GM19455 (cell line): ENCODE measurements around the gene IPO11.
"Not testable (repeated sequence)": the region's sequence is repeated elsewhere in the genome, so short reads cannot be mapped to it uniquely, and the experiment has no call there.

ENCODE experiments used
- ATAC-seq: cut with Tn5 transposase; IDR thresholded peaks from one replicate; pipeline ENCODE4 v1.9.1; 2021; ENCODE audit not compliant: unreplicated experiment

Gene IPO11

DNA sequence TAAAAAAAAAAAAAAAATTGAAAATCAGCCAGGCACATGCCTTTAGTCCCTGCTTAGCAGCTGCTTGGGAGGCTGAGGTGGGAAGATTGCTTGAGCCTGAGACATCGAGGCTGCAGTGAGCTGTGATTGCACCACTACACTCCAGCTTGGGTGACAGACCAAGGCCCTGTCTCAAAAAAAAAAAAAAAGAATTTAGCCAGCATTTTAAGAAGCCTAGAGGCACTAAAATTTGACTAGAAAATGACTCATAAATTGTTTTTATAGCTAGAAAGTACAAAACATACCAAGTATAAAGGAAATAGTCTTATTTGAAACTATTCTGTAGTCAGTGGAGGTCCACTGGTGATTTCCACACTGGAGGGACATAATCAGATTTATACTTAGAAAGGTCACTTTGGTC is 183.5 kb downstream of the IPO11 start:
- ATAC-seq: no peak

DNA sequence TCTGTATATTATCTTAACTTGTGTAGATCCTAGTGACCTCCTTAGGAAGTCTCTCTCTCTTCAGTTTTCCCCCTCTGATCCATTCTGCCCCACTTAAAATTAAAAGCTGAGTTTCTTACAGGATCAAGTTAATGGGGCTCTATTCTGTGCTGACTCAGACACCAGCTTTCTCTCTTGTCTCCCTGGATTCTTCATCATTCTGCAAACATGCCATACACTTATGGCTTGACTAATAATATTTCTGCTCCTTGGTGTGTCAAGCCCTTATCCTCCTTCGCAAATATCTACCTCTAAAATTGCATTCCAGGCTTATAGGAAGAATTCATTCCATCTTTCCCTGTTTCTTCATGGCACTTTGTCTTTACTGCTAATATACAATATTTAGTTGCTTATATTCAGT is 184.1 kb downstream of the IPO11 start:
- no peak for ATAC-seq

DNA sequence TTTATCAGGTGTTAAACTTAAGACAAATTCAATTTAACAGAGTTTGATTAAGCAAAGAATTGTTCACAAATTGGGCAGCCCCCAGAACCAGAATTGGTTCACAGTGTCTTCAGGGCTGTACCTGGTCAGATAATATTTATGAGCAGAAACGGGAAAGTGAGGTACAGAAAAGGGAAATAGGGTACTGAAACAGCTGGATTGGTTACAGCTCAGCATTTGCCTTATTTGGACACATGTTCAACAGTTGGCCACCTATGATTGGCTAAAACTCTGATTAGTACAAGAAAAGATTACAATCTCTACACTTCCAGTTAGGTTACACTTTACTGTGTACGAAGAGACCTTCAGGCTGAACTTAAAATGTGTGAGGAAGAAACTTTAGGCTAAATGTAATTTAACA is 184.8 kb downstream of the IPO11 start:
- no peak for ATAC-seq

DNA sequence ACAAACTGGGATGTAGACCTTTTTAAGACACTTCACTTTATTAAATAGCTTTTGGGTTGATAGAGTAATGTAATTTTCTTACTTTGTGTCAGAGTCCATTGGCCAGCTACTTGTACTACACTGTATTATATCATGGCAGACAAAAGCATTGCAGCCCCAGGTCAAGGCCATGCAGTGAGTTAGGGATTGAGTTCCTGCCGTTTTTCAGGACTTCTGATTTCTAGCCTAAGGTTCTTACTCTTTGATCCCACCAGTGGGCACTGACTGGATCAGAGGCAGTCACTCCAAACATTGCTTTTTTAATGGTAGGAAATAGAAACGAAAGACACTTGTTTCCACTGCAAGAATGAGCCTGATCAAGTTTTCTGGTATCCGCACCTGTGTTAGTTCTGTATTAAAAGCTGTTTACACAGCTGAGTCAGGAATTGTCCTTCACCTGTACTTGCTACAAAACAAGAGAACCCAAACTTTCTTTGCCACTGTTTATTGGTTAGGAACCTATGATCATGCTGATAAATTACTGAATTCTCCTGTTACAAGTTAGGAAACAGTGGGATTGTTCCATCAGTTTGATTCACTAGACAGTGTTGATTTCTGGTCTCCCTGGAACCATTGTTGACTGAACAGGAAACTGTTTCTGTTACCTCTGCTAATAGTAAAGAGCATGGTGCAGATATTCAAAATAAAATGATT is 188.1 kb downstream of the IPO11 start:
- ATAC-seq: no peak

GRCh38 chr5:62603934-62604333 is 191.4 kb downstream of the IPO11 start:
- no peak for ATAC-seq

- no peak for ATAC-seq
Measured at GRCh38 chr5:62605638-62606037, 193.1 kb downstream of the IPO11 start.

GRCh38 chr5:62606878-62607277 is 194.3 kb downstream of the IPO11 start:
- no peak for ATAC-seq

- no peak for ATAC-seq
Measured at GRCh38 chr5:62607615-62608014, 195.1 kb downstream of the IPO11 start.

DNA sequence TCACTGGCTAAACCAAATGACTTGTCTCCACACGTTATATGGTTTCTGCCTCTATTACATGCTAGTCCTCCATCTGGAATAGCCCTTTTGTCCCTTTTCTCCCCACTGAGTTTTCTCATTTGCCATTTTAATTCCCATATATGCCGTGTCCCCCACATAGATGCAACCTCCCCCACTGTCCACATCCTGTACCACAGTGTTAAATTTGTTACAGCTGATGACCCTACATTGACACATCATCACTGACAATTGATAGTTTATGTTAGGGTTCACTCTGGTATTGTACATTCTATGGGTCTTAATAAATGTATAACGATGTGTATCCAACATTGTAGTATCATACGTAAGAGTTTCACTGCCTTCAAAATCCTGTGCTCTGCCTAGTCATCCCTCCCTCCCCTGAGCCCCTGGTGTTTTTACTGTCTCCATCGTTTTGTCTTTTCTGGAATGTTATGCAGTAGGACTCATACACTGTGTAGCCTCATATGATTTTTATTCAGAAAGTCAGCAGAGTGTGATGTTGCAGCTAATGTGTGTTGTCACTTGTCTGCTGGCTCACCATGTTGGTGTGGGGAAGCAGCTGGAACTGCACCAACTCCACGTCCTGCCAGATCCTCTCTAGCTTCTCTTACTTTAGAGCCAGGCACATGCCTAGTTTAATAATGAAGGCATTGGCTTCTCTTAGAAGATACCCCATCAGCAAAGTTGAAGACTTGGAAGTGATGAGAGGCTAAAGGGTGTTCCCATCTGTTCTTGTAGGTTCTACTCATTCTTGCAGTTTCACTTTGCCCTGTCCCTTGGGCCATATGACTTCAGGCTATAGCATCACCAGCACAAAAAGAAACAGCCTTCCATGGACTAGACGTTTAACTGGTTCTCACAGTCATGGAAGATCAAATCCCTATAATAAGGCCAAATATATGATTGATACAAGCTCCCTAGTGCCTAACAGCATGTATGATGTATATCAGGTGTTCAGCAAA is 196.3 kb downstream of the IPO11 start:
- ATAC-seq: no peak

DNA sequence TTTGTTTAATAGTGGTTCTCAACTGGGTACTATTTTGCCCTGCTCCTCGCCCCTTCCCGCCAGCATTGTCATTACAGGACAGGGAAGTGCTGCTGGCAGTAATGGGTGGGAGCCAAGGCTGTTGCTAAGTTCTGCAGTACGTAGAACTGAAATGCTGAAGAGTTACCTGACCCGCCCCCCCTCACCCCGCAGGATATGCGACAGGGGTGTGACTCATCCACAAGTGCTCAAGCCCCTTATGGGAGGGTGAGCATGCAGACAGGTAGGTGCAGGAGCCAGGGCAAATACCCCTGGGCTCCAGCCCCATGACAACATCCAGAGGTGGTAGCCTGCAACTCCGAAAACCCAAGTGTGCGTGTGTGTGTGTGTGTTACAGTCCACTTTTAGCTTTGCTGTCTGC is 201.8 kb downstream of the IPO11 start:
- no peak for ATAC-seq

DNA sequence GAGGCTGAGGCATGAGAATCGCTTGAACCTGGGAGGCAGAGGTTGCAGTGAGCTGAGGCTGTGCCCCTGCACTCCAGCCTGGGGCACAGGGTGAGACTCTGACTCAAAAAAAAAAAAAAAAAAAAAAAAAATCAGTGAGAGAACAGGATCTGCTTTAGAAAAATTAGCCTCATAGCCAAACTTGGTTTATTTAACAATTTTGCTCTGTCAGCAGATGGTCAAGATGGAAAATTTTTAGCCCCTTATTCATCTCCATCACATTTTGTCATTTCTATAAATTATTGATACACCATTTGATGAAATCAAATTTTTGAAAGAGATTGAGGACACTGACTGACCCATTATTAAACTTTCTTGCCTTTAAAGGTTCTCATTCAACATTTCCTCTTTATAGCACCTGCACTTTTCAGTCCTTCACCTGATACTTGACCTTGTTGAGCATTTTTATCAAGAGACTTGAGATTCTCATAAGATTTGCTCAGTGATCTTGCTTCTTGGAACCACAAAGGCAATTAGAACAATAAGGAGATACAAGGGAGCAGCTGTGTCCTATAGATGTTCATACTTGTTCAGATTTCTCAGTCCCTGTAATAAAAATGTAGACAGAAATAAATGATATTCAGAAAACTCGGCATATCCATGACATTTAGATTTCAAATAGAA is 204.2 kb downstream of the IPO11 start:
- no peak for ATAC-seq

DNA sequence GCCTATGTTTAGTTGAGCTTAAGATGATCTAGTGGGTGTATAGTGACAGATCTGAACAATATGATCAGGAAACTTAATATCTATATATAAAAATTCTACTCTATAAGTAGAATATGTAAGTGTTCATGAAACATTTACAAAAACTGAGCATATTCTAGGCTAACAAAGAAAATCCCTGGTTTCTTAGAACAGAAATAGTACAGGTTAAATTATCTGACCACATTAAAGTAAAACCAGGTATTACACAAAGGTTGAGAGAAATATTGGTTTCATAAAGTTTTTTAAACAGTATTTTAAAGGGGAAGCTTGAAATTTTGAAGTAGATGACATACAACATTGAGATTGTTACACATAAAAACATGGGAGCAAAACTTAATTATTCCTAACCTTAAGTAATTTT is 205.4 kb downstream of the IPO11 start:
- ATAC-seq: no peak

GRCh38 chr5:62620761-62621160 is 208.2 kb downstream of the IPO11 start:
- no peak for ATAC-seq

DNA sequence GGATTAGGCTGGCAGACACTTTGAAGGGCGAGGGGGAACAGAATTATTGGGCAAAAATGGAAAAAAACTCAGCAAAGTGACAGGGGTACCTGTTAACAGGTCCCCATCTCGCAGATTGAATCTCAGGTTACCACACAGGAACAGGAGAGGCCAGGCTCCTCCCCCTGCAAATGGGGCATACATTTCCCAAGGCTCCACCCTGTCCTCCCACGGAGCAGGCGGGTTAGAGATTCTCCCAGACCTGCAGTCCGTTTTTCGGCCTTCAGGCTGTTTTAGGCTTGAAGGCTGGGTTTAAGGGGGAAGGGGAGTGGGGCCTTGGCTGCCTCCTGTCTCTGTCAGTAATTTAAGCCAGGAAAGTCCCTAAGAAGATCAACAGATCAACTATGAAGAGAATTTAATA is 208.7 kb downstream of the IPO11 start:
- ATAC-seq: no peak

- ATAC-seq: no peak
Measured at GRCh38 chr5:62623271-62623670, 210.7 kb downstream of the IPO11 start.

- ATAC-seq: not testable (repeated sequence)
Measured at GRCh38 chr5:62624436-62624835, 211.9 kb downstream of the IPO11 start.

DNA sequence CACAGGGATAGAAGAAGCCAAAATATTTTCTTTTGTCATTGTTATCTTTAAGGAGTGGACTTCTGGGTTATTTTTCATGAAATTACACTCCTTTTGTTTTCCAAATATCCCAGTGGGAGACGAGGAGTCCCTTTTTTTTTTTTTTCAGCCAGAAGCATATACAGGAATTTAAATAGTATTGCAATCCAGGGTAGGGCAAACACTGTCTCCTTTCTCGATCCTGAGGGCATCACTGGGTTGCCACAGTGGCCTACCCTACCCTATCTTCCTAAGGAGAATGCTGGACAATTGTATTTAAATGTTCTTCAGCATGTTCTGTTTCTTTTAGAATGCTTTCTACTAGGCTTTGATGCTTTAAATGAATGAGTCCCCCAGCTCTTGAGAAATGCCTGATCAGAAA is 214.0 kb downstream of the IPO11 start:
- ATAC-seq: no peak

DNA sequence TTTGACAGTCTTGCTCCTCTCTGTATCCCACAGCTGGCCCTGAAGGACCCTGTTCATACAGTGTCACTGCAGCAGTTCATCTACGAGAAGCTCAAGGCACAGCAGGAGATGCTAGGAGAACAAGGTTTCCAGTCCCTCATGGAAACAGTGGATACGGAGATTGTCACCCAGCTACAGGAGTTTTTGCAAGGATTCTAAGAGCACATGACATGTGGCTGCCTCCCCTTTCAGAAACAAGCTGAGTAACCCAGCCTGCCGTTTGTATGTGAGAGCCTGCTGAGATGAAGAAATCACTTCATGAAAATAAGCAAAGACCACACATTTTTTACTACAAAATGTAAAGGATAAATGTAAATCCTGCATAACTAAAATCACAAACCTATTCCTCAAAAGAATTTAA is 214.6 kb downstream of the IPO11 start:
- no peak for ATAC-seq

DNA sequence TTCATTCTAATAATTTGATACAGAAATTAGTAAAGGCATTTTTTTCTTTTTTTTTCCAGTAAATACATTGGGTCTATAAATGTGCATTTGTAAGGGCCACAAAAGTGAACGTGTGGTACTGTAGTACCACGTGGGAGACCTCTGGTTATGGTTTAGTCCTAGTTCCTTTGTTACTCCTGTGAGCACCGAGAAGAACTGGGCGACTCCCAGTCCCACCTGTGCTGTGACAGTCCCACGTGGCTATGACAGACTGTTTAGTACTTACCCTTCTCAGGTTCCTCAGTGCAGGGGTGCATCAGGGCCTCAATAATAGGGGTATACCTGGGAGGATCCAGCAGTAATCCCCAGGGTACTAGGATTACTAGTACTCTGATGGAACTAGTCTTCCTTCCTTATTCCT is 215.3 kb downstream of the IPO11 start:
- ATAC-seq: no peak

- ATAC-seq: no peak
Measured at GRCh38 chr5:62631909-62632580, 219.5 kb downstream of the IPO11 start.

- ATAC-seq: no peak
Measured at GRCh38 chr5:62633243-62633642, 220.7 kb downstream of the IPO11 start.
